Measurements from ENCODE around the gene DGKH.

DNA sequence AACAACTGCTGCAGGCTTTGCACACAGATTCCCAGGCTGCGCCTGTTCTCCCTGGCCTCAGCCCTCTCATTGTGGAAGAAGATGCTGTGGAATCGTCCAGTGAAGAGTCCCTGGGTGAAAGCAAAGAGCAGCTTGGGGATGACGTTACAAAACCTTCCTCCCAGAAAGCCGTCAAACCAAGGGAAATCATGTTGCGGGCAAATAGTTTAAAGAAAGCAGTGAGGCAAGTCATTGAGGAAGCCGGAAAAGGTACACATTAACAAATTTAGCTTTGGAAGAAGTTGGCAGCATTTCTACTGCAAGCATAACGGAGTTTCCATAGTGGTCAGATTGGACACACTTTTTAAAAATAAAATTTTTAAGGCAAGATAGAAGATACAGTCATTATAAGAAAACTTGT lies 140.6 kb downstream of the DGKH start:
- TF ChIP-seq, protein P1, sequence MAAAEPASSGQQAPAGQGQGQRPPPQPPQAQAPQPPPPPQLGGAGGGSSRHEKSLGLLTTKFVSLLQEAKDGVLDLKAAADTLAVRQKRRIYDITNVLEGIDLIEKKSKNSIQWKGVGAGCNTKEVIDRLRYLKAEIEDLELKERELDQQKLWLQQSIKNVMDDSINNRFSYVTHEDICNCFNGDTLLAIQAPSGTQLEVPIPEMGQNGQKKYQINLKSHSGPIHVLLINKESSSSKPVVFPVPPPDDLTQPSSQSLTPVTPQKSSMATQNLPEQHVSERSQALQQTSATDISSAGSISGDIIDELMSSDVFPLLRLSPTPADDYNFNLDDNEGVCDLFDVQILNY (CRISPR knock-in tag; IDR thresholded peaks at IDR 0.05) = no peak
- TF ChIP-seq ZNF274 (IDR thresholded peaks at IDR 0.05; ENCODE audit: borderline replicate concordance, low read depth, low read length) (no peak), HNRNPK (IDR thresholded peaks at IDR 0.05; ENCODE audit: low read depth, low read length, poor library complexity, severe bottlenecking) (no peak), CHD7 (IDR thresholded peaks at IDR 0.05; ENCODE audit: low read depth, low read length) (no peak), ATF7 (IDR thresholded peaks at IDR 0.05) (no peak), HMGXB4 (CRISPR knock-in tag; IDR thresholded peaks at IDR 0.05) (no peak), ZNF76 (CRISPR knock-in tag; IDR thresholded peaks at IDR 0.05; ENCODE audit: borderline replicate concordance) (no peak), NFXL1 (CRISPR knock-in tag; IDR thresholded peaks at IDR 0.05) (no peak)
- TF ChIP-seq, protein P2, sequence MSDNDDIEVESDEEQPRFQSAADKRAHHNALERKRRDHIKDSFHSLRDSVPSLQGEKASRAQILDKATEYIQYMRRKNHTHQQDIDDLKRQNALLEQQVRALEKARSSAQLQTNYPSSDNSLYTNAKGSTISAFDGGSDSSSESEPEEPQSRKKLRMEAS (CRISPR knock-in tag; IDR thresholded peaks at IDR 0.05) = no peak

All from K562 (cell line).